ENCODE data around the gene TEX35.

Gene TEX35

GRCh38 chr1:178509414-178510007, 3.4 kb upstream of the TEX35 start (continued):
- TF ChIP-seq PRDM2 (tag by site-specific recombination; IDR thresholded peaks at IDR 0.05; ENCODE audit: borderline replicate concordance): no peak
- TF ChIP-seq TCF7L2 (IDR thresholded peaks at IDR 0.05; ENCODE audit: borderline replicate concordance, low read depth, low read length): no peak
- TF ChIP-seq SCRT2 (tag by site-specific recombination; IDR thresholded peaks at IDR 0.05): no peak
- no peak for TF ChIP-seq ZNF404 (tag by site-specific recombination; IDR thresholded peaks at IDR 0.05)
- no peak for TF ChIP-seq CTCF (tag by site-specific recombination; IDR thresholded peaks at IDR 0.05)
- TF ChIP-seq ZNF48 (tag by site-specific recombination; IDR thresholded peaks at IDR 0.05): no peak
- no peak for TF ChIP-seq SP3 (tag by site-specific recombination; IDR thresholded peaks at IDR 0.05)
- no peak for TF ChIP-seq PRDM4 (tag by site-specific recombination; IDR thresholded peaks at IDR 0.05)
- no peak for TF ChIP-seq ZNF24 (tag by site-specific recombination; IDR thresholded peaks at IDR 0.05)
- no peak for TF ChIP-seq ZNF280C (tag by site-specific recombination; IDR thresholded peaks at IDR 0.05)

GRCh38 chr1:178510155-178510554, 2.8 kb upstream of the TEX35 start:
- H3K9me3 ChIP-seq (ENCODE audit: control insufficient read depth, insufficient read depth, low read depth, low read length): no peaks in the 10 kb centered on the region
- CTCF ChIA-PET: interaction anchor here (6.2 kb wide), 1 partner anchor 9 kb away, joined by 52 read pairs; no protein-coding TSS in a partner anchor
- H3K4me3 ChIP-seq (ENCODE audit: low read depth, low read length): no peak overlapping the region
- TF ChIP-seq ZNF449 (tag by site-specific recombination; IDR thresholded peaks at IDR 0.05) (no peak), ZNF660 (tag by site-specific recombination; IDR thresholded peaks at IDR 0.05) (no peak), MYNN (tag by site-specific recombination; IDR thresholded peaks at IDR 0.05; ENCODE audit: borderline replicate concordance) (no peak)
- no peaks in the 10 kb centered on the region for H3K36me3 ChIP-seq (ENCODE audit: control insufficient read depth in 2 of 2, insufficient read depth in 1 of 2, low read length in 2 of 2)
- H3K4me1 ChIP-seq (ENCODE audit: control insufficient read depth, insufficient read depth, low read length): no peaks in the 10 kb centered on the region
- H3K27ac ChIP-seq (ENCODE audit: extremely low read depth, low read depth, low read length): no peak overlapping the region
- POLR2A ChIA-PET: no interaction called here

All from HEK293 (cell line).